Esophagus mucosa (tissue), 1 donor: ENCODE data around the gene CKS2. TPM values are rescaled to one million over a fixed set of nuclear protein-coding genes. Genes with fewer than 3 reads are reported as not detected.

ENCODE experiments used
- ATAC-seq: fragments of 200-7000 bp; cut with Tn5 transposase; one replicate; pipeline ENCODE4 v1.9.1; 2020
- total RNA-seq: library from RNA; stranded (reverse); gene quantifications from one replicate; pipeline ENCODE4 v1.2.4, GENCODE V29; 2023
- donor health status: DM: yes; HTN: yes; CAD: no.

Gene CKS2
- total RNA-seq, 1 donor from 2014 or later, result 46.5 TPM

GRCh38 chr9:89350988-89351557 is 40.1 kb downstream of the CKS2 start:
- ATAC-seq, result no peak

- no peak for ATAC-seq
Observed at GRCh38 chr9:89351584-89352300, 40.7 kb downstream of the CKS2 start.

GRCh38 chr9:89352451-89352850 is 41.5 kb downstream of the CKS2 start:
- no peak for ATAC-seq

- no peak for ATAC-seq
Observed at GRCh38 chr9:89352874-89353649, 42.1 kb downstream of the CKS2 start.

GRCh38 chr9:89353989-89354388 is 43.0 kb downstream of the CKS2 start:
- no peak for ATAC-seq

GRCh38 chr9:89354471-89354870 is 43.5 kb downstream of the CKS2 start:
- ATAC-seq, result no peak

GRCh38 chr9:89356782-89357181 is 45.8 kb downstream of the CKS2 start:
- ATAC-seq, result no peak

GRCh38 chr9:89357331-89358197 is 46.6 kb downstream of the CKS2 start:
- no peak for ATAC-seq

GRCh38 chr9:89358376-89358916 is 47.5 kb downstream of the CKS2 start:
- ATAC-seq, result no peak

- no peak for ATAC-seq
Observed at GRCh38 chr9:89358985-89359384, 48.0 kb downstream of the CKS2 start.

GRCh38 chr9:89359751-89360261 is 48.8 kb downstream of the CKS2 start:
- no peak for ATAC-seq

GRCh38 chr9:89360465-89360864 is 49.5 kb downstream of the CKS2 start:
- no peak for ATAC-seq

- ATAC-seq, result no peak
Observed at GRCh38 chr9:89361031-89361430, 50.0 kb downstream of the CKS2 start.

GRCh38 chr9:89361816-89362646 is 51.0 kb downstream of the CKS2 start:
- no peak for ATAC-seq

- no peak for ATAC-seq
Observed at GRCh38 chr9:89362647-89363310, 51.8 kb downstream of the CKS2 start.

- ATAC-seq, result no peak
Observed at GRCh38 chr9:89363311-89363670, 52.3 kb downstream of the CKS2 start.

- no peak for ATAC-seq
Observed at GRCh38 chr9:89363921-89364665, 53.1 kb downstream of the CKS2 start.

- ATAC-seq, result no peak
Observed at GRCh38 chr9:89364666-89365531, 53.9 kb downstream of the CKS2 start.

- no peak for ATAC-seq
Observed at GRCh38 chr9:89365532-89365912, 54.5 kb downstream of the CKS2 start.
